ENCODE measurements around the gene MMGT1. TPM values are rescaled to one million over a fixed set of nuclear protein-coding genes. Genes with fewer than 3 reads are reported as not detected.

The MMGT1 gene
- total and polyA plus RNA-seq, 2 donors (not counting 3 experiments of a cell fraction or from before 2014, with no cell fraction given): 10.4 to 18.8 TPM

- TF ChIP-seq CTCF (IDR thresholded peaks at IDR 0.05; ENCODE audit: extremely low read depth in 1 of 2, insufficient read depth in 1 of 2, low read depth in 1 of 2, low read length in 2 of 2) (peak; percentile 33 to 63), JUN (IDR thresholded peaks at IDR 0.05; ENCODE audit: borderline replicate concordance, insufficient read depth, insufficient read length, low read depth) (no peak), EZH2 (IDR thresholded peaks at IDR 0.05; ENCODE audit: borderline replicate concordance, low read depth, low read length, severe bottlenecking) (no peak), FOS (IDR thresholded peaks at IDR 0.05; ENCODE audit: borderline replicate concordance, insufficient read depth, low read length) (no peak), POLR2A (IDR thresholded peaks at IDR 0.05; ENCODE audit: low read depth, low read length) (no peak), MYC (IDR thresholded peaks at IDR 0.05; ENCODE audit: low read depth, low read length) (no peak), POLR2AphosphoS5 (IDR thresholded peaks at IDR 0.05; ENCODE audit: insufficient read depth, low read depth, low read length) (no peak)
- H3K9me1 ChIP-seq (replicated peaks; ENCODE audit: control insufficient read depth, extremely low read depth, insufficient read depth, low read length): no peaks in the 10 kb centered on the region
- FAIRE-seq: peak; percentile 92
- dilution Hi-C loops (cut with MboI; ENCODE audit: extremely low pct_ligation_motif_present, low sequenced_read_pairs): no loop called here
- no peaks in the 10 kb centered on the region for H3K79me2 ChIP-seq (ENCODE audit: control insufficient read depth, insufficient read depth, low read length)
- no peaks in the 10 kb centered on the region for H3K9me3 ChIP-seq (replicated peaks; ENCODE audit: control insufficient read depth, insufficient read depth, low read length)
- no peak overlapping the region for H3K4me2 ChIP-seq (ENCODE audit: insufficient read depth, low read length)
- H3K4me1 ChIP-seq (ENCODE audit: control insufficient read depth, extremely low read depth, insufficient read depth, low read length): no peaks in the 10 kb centered on the region
- intact Hi-C loops (cut with micrococcal nuclease): loop anchor here (2.0 to 5.0 kb wide), 2 partner anchors 305 to 447 kb away; no protein-coding TSS in a partner anchor
- H3K9ac ChIP-seq (replicated peaks; ENCODE audit: extremely low read depth, insufficient read depth, low read length): no peak overlapping the region
- POLR2A ChIA-PET: no interaction called here
- no peak overlapping the region for H3K27ac ChIP-seq (ENCODE audit: insufficient read depth, low read depth, low read length)
- no peak overlapping the region for H2AFZ ChIP-seq (ENCODE audit: low read depth, low read length)
- H3K27me3 ChIP-seq (ENCODE audit: control insufficient read depth in 2 of 2, insufficient read depth in 2 of 2, low read length in 2 of 2): no peaks in the 10 kb centered on the region
- H4K20me1 ChIP-seq (replicated peaks; ENCODE audit: control insufficient read depth, extremely low read depth, insufficient read depth, low read length): no peaks in the 10 kb centered on the region
- peak; percentile 5 for DNase-seq (ENCODE audit: low read depth, low spot score)
- H3K4me3 ChIP-seq (replicated peaks in 1 of 3; ENCODE audit: insufficient read depth in 1 of 3, low read depth in 1 of 3, low read length in 3 of 3): no peak overlapping the region
- H3K36me3 ChIP-seq (ENCODE audit: control insufficient read depth in 2 of 2, extremely low read depth in 1 of 2, insufficient read depth in 2 of 2, low read length in 2 of 2): no peaks in the 10 kb centered on the region
- BruUV-seq (replicated peaks): no TSS peak
- CTCF ChIA-PET: interaction anchor here (0.7 to 1.3 kb wide), 7 partner anchors 8 to 820 kb away, joined by 3 to 9 read pairs (median 3); no protein-coding TSS in a partner anchor
These were observed 41.9 kb downstream of the MMGT1 start for GRCh38 chrX:135931644-135932487.
